IMR-90 (cell line): ENCODE measurements around the gene HS2ST1.

Experiments used
- BHLHE40 ChIP-seq: fragments of 150-350 bp; IDR thresholded peaks from 2 replicates; pipeline ENCODE4 v1.6.1; 2016; ENCODE audit warnings: mild to moderate bottlenecking, low read depth, low read length
- CEBPB ChIP-seq: IDR thresholded peaks from 2 replicates; pipeline ENCODE4 v1.6.1; 2012; ENCODE audit warnings: low read depth, low read length, improper control_type of control experiment
- FOS ChIP-seq: fragments of 150-350 bp; IDR thresholded peaks from 2 replicates; pipeline ENCODE4 v1.6.1; 2016; ENCODE audit warnings: low read depth, low read length
- MAFK ChIP-seq: IDR thresholded peaks from 2 replicates; pipeline ENCODE4 v1.6.1; 2012; ENCODE audit warnings: low read depth, low read length, improper control_type of control experiment
- MXI1 ChIP-seq: IDR thresholded peaks from 2 replicates; pipeline ENCODE4 v1.6.1; 2012; ENCODE audit warnings: low read depth, mild to moderate bottlenecking, low read length, moderate library complexity, borderline replicate concordance
- NFE2L2 ChIP-seq: fragments of 150-350 bp; IDR thresholded peaks from 2 replicates; pipeline ENCODE4 v1.6.1; 2016; ENCODE audit warnings: low read depth, mild to moderate bottlenecking, low read length
- POLR2A ChIP-seq: IDR thresholded peaks from 2 replicates; pipeline ENCODE4 v1.6.1; 2012; ENCODE audit warnings: mild to moderate bottlenecking, low read depth, low read length
- RAD21 ChIP-seq: IDR thresholded peaks from 2 replicates; pipeline ENCODE4 v1.6.1; 2012; ENCODE audit warnings: low read length, improper control_type of control experiment
- RCOR1 ChIP-seq: IDR thresholded peaks from 2 replicates; pipeline ENCODE4 v1.6.1; 2012; ENCODE audit warnings: mild to moderate bottlenecking, low read length, improper control_type of control experiment; ENCODE audit not compliant: insufficient replicate concordance
- RFX5 ChIP-seq: IDR thresholded peaks from 2 replicates; pipeline ENCODE4 v1.8.0; 2012; ENCODE audit warnings: low read depth, mild to moderate bottlenecking, low read length, moderate library complexity
- SMC3 ChIP-seq: fragments of 150-350 bp; IDR thresholded peaks from 2 replicates; pipeline ENCODE4 v1.6.1; 2016; ENCODE audit warnings: low read depth, mild to moderate bottlenecking, antibody characterized with exemption, low read length, moderate library complexity
- TF ChIP-seq, protein P1 (sequence below): conservative IDR thresholded peaks from 2 replicates; pipeline ENCODE4 v1.5.1; 2012; ENCODE audit warnings: mild to moderate bottlenecking, low read depth, low read length, improper control_type of control experiment
- TF ChIP-seq, protein P2 (sequence below): fragments of 150-350 bp; IDR thresholded peaks from 2 replicates; pipeline ENCODE4 v1.6.1; 2017; ENCODE audit warnings: mild to moderate bottlenecking, antibody characterized with exemption, low read length, low read depth

DNA sequence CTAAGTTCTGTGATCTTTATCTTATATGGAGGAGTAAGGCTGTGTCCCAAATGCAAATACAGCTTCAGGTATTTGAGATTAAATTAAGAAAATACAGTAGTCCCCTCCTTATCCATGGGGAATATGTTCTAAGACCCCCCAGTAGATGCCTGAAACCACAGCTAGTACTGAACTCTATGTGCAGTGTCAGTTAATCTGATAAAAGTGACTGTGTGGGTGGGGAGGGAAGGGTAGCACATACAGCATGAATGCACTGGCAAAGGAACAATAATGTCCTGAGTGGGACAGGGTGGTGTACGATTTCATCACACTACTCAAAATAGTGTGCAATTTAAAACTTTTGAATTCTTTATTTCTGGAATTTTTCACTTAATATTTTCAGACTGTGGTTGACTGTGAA, 83.1 kb downstream of the HS2ST1 start:
- TF ChIP-seq POLR2A (no peak), RFX5 (no peak), FOS (no peak), SMC3 (no peak), BHLHE40 (no peak), NFE2L2 (no peak), MXI1 (no peak), CEBPB (no peak), RCOR1 (no peak), RAD21 (no peak), MAFK (no peak)
- TF ChIP-seq, protein P1, sequence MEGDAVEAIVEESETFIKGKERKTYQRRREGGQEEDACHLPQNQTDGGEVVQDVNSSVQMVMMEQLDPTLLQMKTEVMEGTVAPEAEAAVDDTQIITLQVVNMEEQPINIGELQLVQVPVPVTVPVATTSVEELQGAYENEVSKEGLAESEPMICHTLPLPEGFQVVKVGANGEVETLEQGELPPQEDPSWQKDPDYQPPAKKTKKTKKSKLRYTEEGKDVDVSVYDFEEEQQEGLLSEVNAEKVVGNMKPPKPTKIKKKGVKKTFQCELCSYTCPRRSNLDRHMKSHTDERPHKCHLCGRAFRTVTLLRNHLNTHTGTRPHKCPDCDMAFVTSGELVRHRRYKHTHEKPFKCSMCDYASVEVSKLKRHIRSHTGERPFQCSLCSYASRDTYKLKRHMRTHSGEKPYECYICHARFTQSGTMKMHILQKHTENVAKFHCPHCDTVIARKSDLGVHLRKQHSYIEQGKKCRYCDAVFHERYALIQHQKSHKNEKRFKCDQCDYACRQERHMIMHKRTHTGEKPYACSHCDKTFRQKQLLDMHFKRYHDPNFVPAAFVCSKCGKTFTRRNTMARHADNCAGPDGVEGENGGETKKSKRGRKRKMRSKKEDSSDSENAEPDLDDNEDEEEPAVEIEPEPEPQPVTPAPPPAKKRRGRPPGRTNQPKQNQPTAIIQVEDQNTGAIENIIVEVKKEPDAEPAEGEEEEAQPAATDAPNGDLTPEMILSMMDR: no peak
- TF ChIP-seq, protein P2, sequence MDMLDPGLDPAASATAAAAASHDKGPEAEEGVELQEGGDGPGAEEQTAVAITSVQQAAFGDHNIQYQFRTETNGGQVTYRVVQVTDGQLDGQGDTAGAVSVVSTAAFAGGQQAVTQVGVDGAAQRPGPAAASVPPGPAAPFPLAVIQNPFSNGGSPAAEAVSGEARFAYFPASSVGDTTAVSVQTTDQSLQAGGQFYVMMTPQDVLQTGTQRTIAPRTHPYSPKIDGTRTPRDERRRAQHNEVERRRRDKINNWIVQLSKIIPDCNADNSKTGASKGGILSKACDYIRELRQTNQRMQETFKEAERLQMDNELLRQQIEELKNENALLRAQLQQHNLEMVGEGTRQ: no peak
